ENCODE data around the gene S100A13.

Gene S100A13

GRCh38 chr1:153613406-153613805, 13.9 kb downstream of the S100A13 start:
- Histone ChIP-seq H3K27me3 (replicated peaks in 2 of 5; ENCODE audit: control insufficient read depth in 4 of 5, insufficient read depth in 5 of 5, low read length in 4 of 5) (no peaks in the 10 kb centered on the region), H3K27ac (ENCODE audit: insufficient read depth in 1 of 2, low read depth in 1 of 2, low read length in 2 of 2, poor library complexity in 1 of 2, severe bottlenecking in 2 of 2) (no peak overlapping the region), H3K4me1 (ENCODE audit: control extremely low read depth in 1 of 4, control insufficient read depth in 4 of 4, insufficient read depth in 4 of 4, low read length in 3 of 4) (peaks cover 0 to 28% (median 16%) of the 10 kb centered on the region in 4 experiments), H3K9me3 (ENCODE audit: control extremely low read depth in 1 of 5, control insufficient read depth in 4 of 5, insufficient read depth in 2 of 5, low read depth in 1 of 5, low read length in 4 of 5) (no peaks in the 10 kb centered on the region), H3K36me3 (ENCODE audit: control insufficient read depth in 4 of 4, insufficient read depth in 4 of 4, low read length in 3 of 4) (no peaks in the 10 kb centered on the region), H3K4me3 (ENCODE audit: control insufficient read depth in 1 of 7, extremely low read depth in 1 of 7, insufficient read depth in 4 of 7, low read depth in 2 of 7, low read length in 6 of 7) (no peak overlapping the region)
- POLR2A ChIA-PET = no interaction called here
- CTCF ChIA-PET = interaction anchor here (1.6 to 21.2 kb wide), 7 partner anchors 15 to 104 kb away, joined by 5 to 262 read pairs (median 62); partner anchors contain the start of genes S100A1 and S100A13
- DNase-seq = no peak
- 100% methylated on average over 2 of the region's 5 CpGs for WGBS (ENCODE audit: insufficient coverage)

GRCh38 chr1:153612755-153613331, 14.5 kb downstream of the S100A13 start, which contains the start of gene S100A16:
TSS of gene S100A16 (minus strand) at chr1:153613137. CDS start at chr1:153608151, 4,986 bp downstream.
- DNase-seq = no peak
- Histone ChIP-seq H3K9me3 (ENCODE audit: control extremely low read depth in 1 of 5, control insufficient read depth in 4 of 5, insufficient read depth in 2 of 5, low read depth in 1 of 5, low read length in 4 of 5) (no peaks in the 10 kb centered on the region), H3K27ac (ENCODE audit: insufficient read depth in 1 of 2, low read depth in 1 of 2, low read length in 2 of 2, poor library complexity in 1 of 2, severe bottlenecking in 2 of 2) (no peak within 1 kb of the TSS), H3K27me3 (replicated peaks in 2 of 5; ENCODE audit: control insufficient read depth in 4 of 5, insufficient read depth in 5 of 5, low read length in 4 of 5) (no peaks in the 10 kb centered on the region), H3K4me1 (ENCODE audit: control extremely low read depth in 1 of 4, control insufficient read depth in 4 of 4, insufficient read depth in 4 of 4, low read length in 3 of 4) (peaks cover 0 to 26% (median 16%) of the 10 kb centered on the region in 4 experiments), H3K36me3 (ENCODE audit: control insufficient read depth in 4 of 4, insufficient read depth in 4 of 4, low read length in 3 of 4) (no peaks in the 10 kb centered on the region), H3K4me3 (ENCODE audit: control insufficient read depth in 1 of 7, extremely low read depth in 1 of 7, insufficient read depth in 4 of 7, low read depth in 2 of 7, low read length in 6 of 7) (no peak within 1 kb of the TSS)
- ChIA-PET POLR2A (interaction anchor here (0.6 kb wide), 1 partner anchor 279 kb away, joined by 4 read pairs; no protein-coding TSS in a partner anchor), CTCF (interaction anchor here (9.0 to 21.2 kb wide), 3 partner anchors 14 to 42 kb away, joined by 100 to 262 read pairs (median 112); partner anchors contain the start of genes S100A1 and S100A13)
- 98% methylated on average over 7 of the region's 9 CpGs for WGBS (ENCODE audit: insufficient coverage)

- ChIA-PET CTCF (interaction anchor here (9.0 to 21.2 kb wide), 3 partner anchors 14 to 41 kb away, joined by 100 to 262 read pairs (median 112); partner anchors contain the start of genes S100A1 and S100A13), POLR2A (interaction anchor here (0.6 kb wide), 1 partner anchor 280 kb away, joined by 4 read pairs; no protein-coding TSS in a partner anchor)
- no peaks in the 10 kb centered on the region for H3K9me3 ChIP-seq (ENCODE audit: control extremely low read depth in 1 of 5, control insufficient read depth in 4 of 5, insufficient read depth in 2 of 5, low read depth in 1 of 5, low read length in 4 of 5)
- DNase-seq = no peak
- no peak overlapping the region for H3K27ac ChIP-seq (ENCODE audit: insufficient read depth in 1 of 2, low read depth in 1 of 2, low read length in 2 of 2, poor library complexity in 1 of 2, severe bottlenecking in 2 of 2)
- 100% methylated on average over 5 of the region's 11 CpGs for WGBS (ENCODE audit: insufficient coverage)
- no peak overlapping the region for H3K4me3 ChIP-seq (ENCODE audit: control insufficient read depth in 1 of 7, extremely low read depth in 1 of 7, insufficient read depth in 4 of 7, low read depth in 2 of 7, low read length in 6 of 7)
- H3K27me3 ChIP-seq (replicated peaks in 2 of 5; ENCODE audit: control insufficient read depth in 4 of 5, insufficient read depth in 5 of 5, low read length in 4 of 5) = no peaks in the 10 kb centered on the region
- peaks cover 0 to 24% (median 15%) of the 10 kb centered on the region in 4 experiments for H3K4me1 ChIP-seq (ENCODE audit: control extremely low read depth in 1 of 4, control insufficient read depth in 4 of 4, insufficient read depth in 4 of 4, low read length in 3 of 4)
- H3K36me3 ChIP-seq (ENCODE audit: control insufficient read depth in 4 of 4, insufficient read depth in 4 of 4, low read length in 3 of 4) = no peaks in the 10 kb centered on the region
These were observed 15.1 kb downstream of the S100A13 start for GRCh38 chr1:153612111-153612754.

- no peak overlapping the region for H3K4me3 ChIP-seq (ENCODE audit: control insufficient read depth in 1 of 7, extremely low read depth in 1 of 7, insufficient read depth in 4 of 7, low read depth in 2 of 7, low read length in 6 of 7)
- WGBS (ENCODE audit: insufficient coverage) = 100% methylated on average over 1 of the region's 1 CpG
- peaks cover 0 to 24% (median 15%) of the 10 kb centered on the region in 4 experiments for H3K4me1 ChIP-seq (ENCODE audit: control extremely low read depth in 1 of 4, control insufficient read depth in 4 of 4, insufficient read depth in 4 of 4, low read length in 3 of 4)
- no peaks in the 10 kb centered on the region for H3K9me3 ChIP-seq (ENCODE audit: control extremely low read depth in 1 of 5, control insufficient read depth in 4 of 5, insufficient read depth in 2 of 5, low read depth in 1 of 5, low read length in 4 of 5)
- H3K36me3 ChIP-seq (ENCODE audit: control insufficient read depth in 4 of 4, insufficient read depth in 4 of 4, low read length in 3 of 4) = no peaks in the 10 kb centered on the region
- ChIA-PET POLR2A (no interaction called here), CTCF (interaction anchor here (9.0 to 21.2 kb wide), 2 partner anchors 17 to 40 kb away, joined by 112 to 262 read pairs; partner anchors contain the start of genes S100A1 and S100A13)
- no peak for DNase-seq
- H3K27ac ChIP-seq (ENCODE audit: insufficient read depth in 1 of 2, low read depth in 1 of 2, low read length in 2 of 2, poor library complexity in 1 of 2, severe bottlenecking in 2 of 2) = no peak overlapping the region
- H3K27me3 ChIP-seq (replicated peaks in 2 of 5; ENCODE audit: control insufficient read depth in 4 of 5, insufficient read depth in 5 of 5, low read length in 4 of 5) = no peaks in the 10 kb centered on the region
These were observed 15.9 kb downstream of the S100A13 start for GRCh38 chr1:153611356-153611755.

- no peak for DNase-seq
- H3K36me3 ChIP-seq (ENCODE audit: control insufficient read depth in 4 of 4, insufficient read depth in 4 of 4, low read length in 3 of 4) = no peaks in the 10 kb centered on the region
- no peak overlapping the region for H3K27ac ChIP-seq (ENCODE audit: insufficient read depth in 1 of 2, low read depth in 1 of 2, low read length in 2 of 2, poor library complexity in 1 of 2, severe bottlenecking in 2 of 2)
- POLR2A ChIA-PET = no interaction called here
- no peaks in the 10 kb centered on the region for H3K27me3 ChIP-seq (replicated peaks in 2 of 5; ENCODE audit: control insufficient read depth in 4 of 5, insufficient read depth in 5 of 5, low read length in 4 of 5)
- CTCF ChIA-PET = interaction anchor here (0.9 to 21.2 kb wide), 4 partner anchors 17 to 137 kb away, joined by 3 to 262 read pairs (median 58); partner anchors contain the start of genes S100A1 and S100A13
- H3K4me1 ChIP-seq (ENCODE audit: control extremely low read depth in 1 of 4, control insufficient read depth in 4 of 4, insufficient read depth in 4 of 4, low read length in 3 of 4) = peaks cover 0 to 24% (median 15%) of the 10 kb centered on the region in 4 experiments
- no peaks in the 10 kb centered on the region for H3K9me3 ChIP-seq (ENCODE audit: control extremely low read depth in 1 of 5, control insufficient read depth in 4 of 5, insufficient read depth in 2 of 5, low read depth in 1 of 5, low read length in 4 of 5)
- WGBS (ENCODE audit: insufficient coverage) = 83% methylated on average over 5 of the region's 7 CpGs
- H3K4me3 ChIP-seq (ENCODE audit: control insufficient read depth in 1 of 7, extremely low read depth in 1 of 7, insufficient read depth in 4 of 7, low read depth in 2 of 7, low read length in 6 of 7) = no peak overlapping the region
These were observed 16.4 kb downstream of the S100A13 start for GRCh38 chr1:153610811-153611301.

- no peak overlapping the region for H3K4me3 ChIP-seq (ENCODE audit: control insufficient read depth in 1 of 7, extremely low read depth in 1 of 7, insufficient read depth in 4 of 7, low read depth in 2 of 7, low read length in 6 of 7)
These were observed 17.0 kb downstream of the S100A13 start for GRCh38 chr1:153610334-153610733.

More at GRCh38 chr1:153610334-153610733, 17.0 kb downstream of the S100A13 start:
- Histone ChIP-seq H3K27me3 (replicated peaks in 2 of 5; ENCODE audit: control insufficient read depth in 4 of 5, insufficient read depth in 5 of 5, low read length in 4 of 5) (no peaks in the 10 kb centered on the region), H3K27ac (ENCODE audit: insufficient read depth in 1 of 2, low read depth in 1 of 2, low read length in 2 of 2, poor library complexity in 1 of 2, severe bottlenecking in 2 of 2) (no peak overlapping the region), H3K4me1 (ENCODE audit: control extremely low read depth in 1 of 4, control insufficient read depth in 4 of 4, insufficient read depth in 4 of 4, low read length in 3 of 4) (peaks cover 0 to 24% (median 15%) of the 10 kb centered on the region in 4 experiments), H3K36me3 (ENCODE audit: control insufficient read depth in 4 of 4, insufficient read depth in 4 of 4, low read length in 3 of 4) (no peaks in the 10 kb centered on the region), H3K9me3 (ENCODE audit: control extremely low read depth in 1 of 5, control insufficient read depth in 4 of 5, insufficient read depth in 2 of 5, low read depth in 1 of 5, low read length in 4 of 5) (no peaks in the 10 kb centered on the region)
- WGBS (ENCODE audit: insufficient coverage) = 40% methylated on average over 1 of the region's 4 CpGs
- POLR2A ChIA-PET = no interaction called here
- DNase-seq = peak in 2 of 3 donors; percentile 25 to 34
- CTCF ChIA-PET = interaction anchor here (0.9 to 21.2 kb wide), 6 partner anchors 7 to 138 kb away, joined by 3 to 262 read pairs (median 4); partner anchors contain the start of gene S100A14

Measured in common myeloid progenitor, CD34-positive (primary cell).